K562 treated with DMSO at 1 percent for 48 hours (cell line): ENCODE measurements around the gene UBE2R2. TPM values are rescaled to one million over a fixed set of nuclear protein-coding genes. Genes with fewer than 3 reads are reported as not detected.

Experiments
- total RNA-seq: library from RNA; unstranded; fragments of 300-600 nt; gene quantifications from 2 replicates; pipeline ENCODE4 v1.2.3, GENCODE V29; 2022; ENCODE audit warnings: low replicate concordance; ENCODE audit errors: extremely low read depth

The UBE2R2 gene, protein sequence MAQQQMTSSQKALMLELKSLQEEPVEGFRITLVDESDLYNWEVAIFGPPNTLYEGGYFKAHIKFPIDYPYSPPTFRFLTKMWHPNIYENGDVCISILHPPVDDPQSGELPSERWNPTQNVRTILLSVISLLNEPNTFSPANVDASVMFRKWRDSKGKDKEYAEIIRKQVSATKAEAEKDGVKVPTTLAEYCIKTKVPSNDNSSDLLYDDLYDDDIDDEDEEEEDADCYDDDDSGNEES
- total RNA-seq = not detected in 2 replicates

DNA sequence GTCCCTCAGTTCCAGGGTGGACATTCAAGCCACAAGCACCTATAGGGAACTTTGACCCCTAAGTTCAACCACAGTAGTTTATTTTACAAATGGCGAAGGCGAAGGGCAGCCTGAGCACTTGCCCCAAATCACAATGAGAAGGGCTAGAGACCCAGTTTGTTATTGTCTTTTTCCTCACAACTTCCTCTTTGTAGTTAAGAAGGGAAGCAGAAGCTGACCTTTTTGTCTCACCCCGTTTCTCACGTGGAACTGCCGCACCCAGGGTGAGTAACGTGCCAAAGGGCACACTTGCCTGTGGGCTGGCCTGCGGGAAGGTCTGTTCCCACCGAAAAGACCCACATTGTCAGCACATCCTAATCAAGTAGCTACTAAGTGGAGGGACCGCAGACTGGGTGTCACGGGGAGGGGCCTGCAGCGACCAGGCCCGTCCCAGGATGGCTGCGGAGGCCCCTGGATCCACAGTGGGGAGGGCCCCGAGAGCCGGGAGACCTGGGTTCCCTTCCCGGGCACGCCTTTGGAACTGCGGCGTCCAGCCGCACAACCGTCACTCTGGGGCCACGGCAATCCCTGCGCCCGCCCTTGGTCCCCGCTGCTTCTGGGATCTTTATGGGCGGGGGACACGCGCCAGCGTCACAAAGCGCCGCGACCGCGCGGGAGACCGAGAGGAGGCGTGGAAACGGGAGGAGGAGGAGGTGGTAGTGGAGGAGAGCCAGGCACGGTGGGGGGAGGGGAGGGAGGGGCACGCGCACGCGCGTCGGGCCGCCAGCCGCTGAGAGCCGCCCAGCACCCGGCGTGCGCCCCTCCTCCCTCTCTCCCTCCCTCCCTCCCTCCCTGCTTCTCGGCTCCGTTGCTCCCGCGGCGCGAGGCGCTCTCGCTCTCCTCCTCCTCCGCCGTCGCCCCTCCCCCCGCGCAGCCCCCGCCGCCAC is at the start of gene UBE2R2:
Gene UBE2R2 (plus strand): TSS at position 834 of the 926 bp plus-strand sequence. CDS start 598 bp downstream, outside the sequence.

DNA sequence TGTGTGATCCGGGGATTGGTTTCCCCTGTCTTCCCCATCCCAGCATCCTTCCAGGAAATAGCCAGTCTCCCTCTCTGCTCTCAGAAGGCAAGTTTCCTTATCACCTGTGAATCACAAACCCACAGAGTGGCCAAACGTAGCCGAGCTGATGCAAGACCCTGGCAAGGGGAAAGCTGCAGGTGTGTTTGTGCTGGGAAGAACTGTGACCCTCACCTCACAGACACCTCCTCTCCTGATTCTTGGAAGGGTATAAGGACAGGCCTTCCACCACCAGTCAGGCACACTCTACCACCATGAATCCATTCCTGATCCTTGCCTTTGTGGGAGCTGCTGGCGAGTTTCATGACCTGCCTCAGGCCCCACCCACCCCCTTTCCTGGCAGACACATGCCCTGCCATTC is 21.7 kb upstream of the UBE2R2 start, which contains the start of gene PRSS3:
Gene PRSS3 (plus strand): TSS at position 281 of the 400 bp plus-strand sequence. CDS start 13 bp downstream, at position 294.

Other genes starting within 250 kb of the UBE2R2 start
- gene PRSS3, start 21.6 kb upstream of the UBE2R2 start, total RNA-seq = not detected in 2 replicates
- not detected in 2 replicates for gene UBAP2, start 231.7 kb downstream of the UBE2R2 start, total RNA-seq